A549 (cell line): ENCODE data around the gene SCART1.
"Not testable (repeated sequence)": the region's sequence is repeated elsewhere in the genome, so short reads cannot be mapped to it uniquely, and the experiment has no call there.

Experiments
- EP300 ChIP-seq, 2 experiments: fragments of >200 bp; sonication (Bioruptor Twin); formaldehyde crosslinking; IDR thresholded peaks; 2 replicates in 1 of 2; 3 replicates in 1 of 2; pipeline ENCODE4 v1.6.1; 2016 to 2017
- NFE2L2 ChIP-seq: fragments of 150-350 bp; conservative IDR thresholded peaks from 2 replicates; pipeline ENCODE4 v1.6.1; 2014; ENCODE audit warnings: low read length
- NR3C1 ChIP-seq: fragments of >200 bp; sonication (Bioruptor Twin); formaldehyde crosslinking; IDR thresholded peaks from 3 replicates; pipeline ENCODE4 v1.6.1; 2017
- PHF8 ChIP-seq: fragments of 200-600 bp; sonication (generic); IDR thresholded peaks from 2 replicates; pipeline ENCODE4 v1.6.1; 2016; ENCODE audit warnings: low read depth, mild to moderate bottlenecking, antibody characterized with exemption, moderate library complexity, borderline replicate concordance
- TF ChIP-seq, protein P1 (sequence below): fragments of >200 bp; sonication (Bioruptor Twin); formaldehyde crosslinking; IDR thresholded peaks from 3 replicates; pipeline ENCODE4 v1.6.1; 2016
- TF ChIP-seq, protein P2 (sequence below): fragments of >200 bp; sonication (Bioruptor Twin); formaldehyde crosslinking; IDR thresholded peaks from 3 replicates; pipeline ENCODE4 v1.5.1; 2016

DNA sequence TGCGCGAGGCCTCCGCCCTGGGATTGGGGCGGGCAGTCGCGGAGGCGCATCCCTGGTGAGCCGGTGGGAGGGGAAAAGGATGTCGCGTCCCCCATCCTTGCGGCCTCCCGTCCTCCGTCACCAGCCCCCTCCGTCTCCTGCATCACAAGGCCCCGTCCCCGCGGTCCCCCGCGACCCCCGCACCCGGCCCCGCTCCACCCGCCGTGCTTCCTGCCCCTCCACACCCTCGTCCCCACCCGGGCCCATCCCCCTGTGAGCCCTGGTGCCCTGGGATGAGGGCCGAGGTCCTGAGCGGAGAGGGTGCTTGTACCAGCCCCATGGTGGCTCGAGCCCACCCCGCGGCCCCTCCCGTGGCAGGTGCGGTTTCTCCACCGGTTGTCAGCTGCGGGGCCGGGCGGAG, 29.1 kb upstream of the SCART1 start, which contains the start of gene SPRN:
- not testable (repeated sequence) for TF ChIP-seq NR3C1; EP300 (IDR thresholded peaks at IDR 0.05); PHF8; NFE2L2
- TF ChIP-seq, protein P1, sequence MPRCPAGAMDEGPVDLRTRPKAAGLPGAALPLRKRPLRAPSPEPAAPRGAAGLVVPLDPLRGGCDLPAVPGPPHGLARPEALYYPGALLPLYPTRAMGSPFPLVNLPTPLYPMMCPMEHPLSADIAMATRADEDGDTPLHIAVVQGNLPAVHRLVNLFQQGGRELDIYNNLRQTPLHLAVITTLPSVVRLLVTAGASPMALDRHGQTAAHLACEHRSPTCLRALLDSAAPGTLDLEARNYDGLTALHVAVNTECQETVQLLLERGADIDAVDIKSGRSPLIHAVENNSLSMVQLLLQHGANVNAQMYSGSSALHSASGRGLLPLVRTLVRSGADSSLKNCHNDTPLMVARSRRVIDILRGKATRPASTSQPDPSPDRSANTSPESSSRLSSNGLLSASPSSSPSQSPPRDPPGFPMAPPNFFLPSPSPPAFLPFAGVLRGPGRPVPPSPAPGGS, result not testable (repeated sequence)
- TF ChIP-seq, protein P2, sequence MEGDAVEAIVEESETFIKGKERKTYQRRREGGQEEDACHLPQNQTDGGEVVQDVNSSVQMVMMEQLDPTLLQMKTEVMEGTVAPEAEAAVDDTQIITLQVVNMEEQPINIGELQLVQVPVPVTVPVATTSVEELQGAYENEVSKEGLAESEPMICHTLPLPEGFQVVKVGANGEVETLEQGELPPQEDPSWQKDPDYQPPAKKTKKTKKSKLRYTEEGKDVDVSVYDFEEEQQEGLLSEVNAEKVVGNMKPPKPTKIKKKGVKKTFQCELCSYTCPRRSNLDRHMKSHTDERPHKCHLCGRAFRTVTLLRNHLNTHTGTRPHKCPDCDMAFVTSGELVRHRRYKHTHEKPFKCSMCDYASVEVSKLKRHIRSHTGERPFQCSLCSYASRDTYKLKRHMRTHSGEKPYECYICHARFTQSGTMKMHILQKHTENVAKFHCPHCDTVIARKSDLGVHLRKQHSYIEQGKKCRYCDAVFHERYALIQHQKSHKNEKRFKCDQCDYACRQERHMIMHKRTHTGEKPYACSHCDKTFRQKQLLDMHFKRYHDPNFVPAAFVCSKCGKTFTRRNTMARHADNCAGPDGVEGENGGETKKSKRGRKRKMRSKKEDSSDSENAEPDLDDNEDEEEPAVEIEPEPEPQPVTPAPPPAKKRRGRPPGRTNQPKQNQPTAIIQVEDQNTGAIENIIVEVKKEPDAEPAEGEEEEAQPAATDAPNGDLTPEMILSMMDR, result not testable (repeated sequence)
